Measurements from ENCODE around the gene RPRD2.
A peak's percentile ranks its signal among the peaks of the same experiment; 100 is the strongest.

The RPRD2 gene

GRCh38 chr1:150515328-150516049 is 151.5 kb downstream of the RPRD2 start, which contains the start of gene FALEC:
Gene FALEC, plus strand, starts transcription at chr1:150515752.
- H3K4me3 ChIP-seq (ENCODE audit: low read depth, low read length), result peak within 1 kb of the TSS; percentile 70
- DNase-seq (ENCODE audit: low read depth), result peak; percentile 82
- TF ChIP-seq CTCF (IDR thresholded peaks at IDR 0.05; ENCODE audit: low read depth, low read length, missing control alignments), result peak; percentile 4

GRCh38 chr1:150516050-150516591 is 152.2 kb downstream of the RPRD2 start:
- no peak for TF ChIP-seq CTCF (IDR thresholded peaks at IDR 0.05; ENCODE audit: low read depth, low read length, missing control alignments)
- H3K4me3 ChIP-seq (ENCODE audit: low read depth, low read length), result peak overlapping the region; percentile 70
- no peak for DNase-seq (ENCODE audit: low read depth)

GRCh38 chr1:150516616-150517015 is 152.7 kb downstream of the RPRD2 start:
- TF ChIP-seq CTCF (IDR thresholded peaks at IDR 0.05; ENCODE audit: low read depth, low read length, missing control alignments), result no peak
- DNase-seq (ENCODE audit: low read depth), result no peak
- H3K4me3 ChIP-seq (ENCODE audit: low read depth, low read length), result peak overlapping the region; percentile 70; the same call in 1 of the 2 replicates

DNA sequence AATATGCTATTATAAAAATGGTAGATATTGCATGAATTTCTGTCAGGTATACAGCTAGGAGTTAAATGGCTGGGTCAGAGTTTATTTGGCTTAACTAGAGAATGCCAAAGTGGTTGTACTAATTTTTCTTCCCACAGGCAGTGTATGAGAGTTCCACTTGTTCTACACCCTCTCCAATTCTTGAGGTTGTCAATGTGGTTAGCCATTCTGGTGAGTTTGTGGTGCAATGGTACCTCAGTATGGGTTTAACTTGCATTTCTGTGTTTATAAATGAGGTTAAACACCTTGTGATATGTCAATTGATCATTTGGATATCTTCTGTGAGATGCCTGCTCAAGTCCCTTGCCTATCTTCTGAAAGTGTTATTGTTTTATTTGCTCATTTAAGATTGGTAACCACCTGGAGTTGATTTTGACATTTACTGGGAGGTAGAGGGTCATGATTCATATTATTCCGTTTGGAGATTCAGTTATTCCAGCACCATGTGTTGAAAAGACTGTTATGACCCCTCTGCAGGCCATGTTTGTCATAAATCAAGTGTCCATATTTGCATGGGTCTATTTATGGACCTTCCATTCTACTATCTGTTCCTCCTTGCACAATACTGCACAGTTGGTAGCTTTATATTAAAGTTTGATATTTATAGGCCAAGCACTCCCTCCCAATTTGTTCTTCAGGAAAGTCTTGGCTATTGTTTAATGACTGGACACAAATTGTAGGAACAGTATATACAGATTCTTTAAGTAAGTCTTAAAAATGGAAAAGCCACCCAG is 157.4 kb downstream of the RPRD2 start:
- H3K4me3 ChIP-seq (ENCODE audit: low read depth, low read length), result no peak overlapping the region
- no peak for DNase-seq (ENCODE audit: low read depth)
- no peak for TF ChIP-seq CTCF (IDR thresholded peaks at IDR 0.05; ENCODE audit: low read depth, low read length, missing control alignments)

DNA sequence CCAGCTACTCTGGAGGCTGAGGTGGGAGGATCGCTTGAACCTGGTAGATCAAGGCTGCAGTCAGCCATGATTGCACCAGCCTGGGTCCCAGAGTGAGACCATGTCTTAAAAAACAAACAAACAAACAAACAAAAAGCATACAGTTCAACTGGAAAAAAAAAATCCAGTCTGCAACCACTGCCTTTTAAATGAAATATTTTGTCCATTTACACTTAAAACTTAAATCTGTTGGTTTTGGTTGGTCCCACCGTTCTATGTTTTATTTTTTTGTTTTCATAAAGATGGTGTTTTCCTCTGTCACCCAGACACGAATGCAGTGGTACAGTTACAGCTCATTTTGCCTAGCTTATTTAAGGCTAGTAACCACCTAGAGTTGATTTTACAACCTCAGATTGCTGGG is 161.4 kb downstream of the RPRD2 start:
- no peak for TF ChIP-seq CTCF (IDR thresholded peaks at IDR 0.05; ENCODE audit: low read depth, low read length, missing control alignments)
- no peak for DNase-seq (ENCODE audit: low read depth)
- H3K4me3 ChIP-seq (ENCODE audit: low read depth, low read length), result no peak overlapping the region
